NCI-H2227 (cell line): Measurements from ENCODE around the gene POM121C.
"Not testable (repeated sequence)": the region's sequence is repeated elsewhere in the genome, so short reads cannot be mapped to it uniquely, and the experiment has no call there.

Experiments used
- DNase-seq: peaks from one replicate; lab custom pipeline; 2025; ENCODE audit not compliant: unreplicated experiment; lab: John Stamatoyannopoulos, UW

POM121C gene

DNA sequence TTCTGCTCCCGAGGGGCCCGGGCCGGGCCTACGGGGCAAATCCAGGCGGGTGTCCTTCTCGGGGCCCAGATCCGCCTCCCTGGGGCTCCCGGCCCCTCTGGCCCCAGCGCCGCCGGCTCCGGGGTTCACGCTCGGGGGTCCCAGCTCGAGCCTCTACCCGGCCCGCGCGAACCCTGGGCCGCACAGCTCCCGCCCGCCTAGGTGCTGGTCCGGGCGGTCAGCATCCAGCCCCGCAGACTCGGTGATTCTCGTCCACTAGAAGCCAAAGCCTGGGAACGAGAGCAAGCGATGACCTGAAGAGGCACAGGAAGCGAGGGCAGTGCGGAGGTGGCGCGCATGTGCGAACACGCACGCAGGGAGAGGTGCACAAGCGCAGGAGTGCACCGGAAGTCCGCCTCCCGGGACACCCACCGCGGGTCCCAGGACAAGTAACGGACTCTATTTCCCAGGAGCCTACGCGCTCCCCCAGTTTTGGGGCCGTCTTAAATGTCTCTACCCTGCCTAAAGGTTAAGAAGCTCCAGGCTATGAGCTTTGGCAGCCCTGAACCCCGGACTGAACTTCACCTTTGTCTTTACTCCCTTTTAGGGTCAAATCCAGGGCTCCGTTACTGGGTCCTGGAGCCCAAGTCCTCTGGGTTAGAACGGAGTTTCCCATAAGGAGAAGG, at the start of gene POM121C:
TSS of gene POM121C (minus strand) at position 321 of the 665 bp plus-strand sequence. CDS start 44,803 bp downstream, outside the sequence.
- peak; percentile 91 for DNase-seq

DNA sequence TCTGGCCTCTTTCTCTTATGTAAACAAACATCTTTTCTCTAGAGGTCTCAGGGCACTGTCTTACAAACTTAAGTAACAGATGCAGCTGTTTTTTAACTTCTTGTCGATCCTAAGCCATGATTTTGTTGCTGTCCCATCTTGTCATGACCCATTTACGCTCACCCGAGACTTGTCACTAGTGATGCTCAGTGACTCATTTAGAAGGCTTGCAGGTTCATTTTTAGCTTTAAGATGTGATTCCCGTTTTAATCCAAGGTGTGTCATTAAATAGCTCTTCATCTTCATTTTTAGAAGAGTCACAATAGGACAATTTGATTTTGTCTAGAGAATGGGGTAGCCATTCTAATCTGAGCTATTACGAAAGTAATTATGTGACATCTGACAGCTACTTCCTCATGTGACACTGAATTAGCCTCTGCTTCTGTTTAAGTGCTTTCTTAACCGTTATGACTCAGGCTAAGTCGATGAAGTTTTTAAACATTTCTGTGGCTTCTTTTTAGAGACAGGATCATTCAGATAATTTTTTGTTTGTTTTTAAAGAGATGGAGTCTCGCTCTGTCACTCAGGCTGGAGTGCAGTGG, 48.7 kb upstream of the POM121C start:
- no peak for DNase-seq

DNA sequence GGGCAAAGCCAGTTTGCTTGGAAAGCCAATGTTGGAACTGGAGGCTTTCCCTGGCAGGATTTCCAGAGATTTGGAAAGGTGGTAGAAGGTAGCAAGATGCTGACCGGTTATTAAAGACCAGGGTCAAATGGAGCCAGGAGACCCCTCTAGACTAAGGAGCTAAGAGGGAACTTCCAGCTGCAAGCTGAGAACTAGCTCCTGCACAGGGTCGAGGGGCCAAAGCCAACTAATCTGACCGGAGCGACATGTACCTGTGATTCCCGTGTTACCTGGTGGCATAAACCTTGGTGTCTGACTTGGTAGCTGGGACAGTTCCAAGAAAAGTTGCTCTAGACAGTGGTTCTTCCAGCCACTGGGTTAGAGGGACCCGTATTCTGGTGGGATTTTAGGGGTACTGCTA, 47.8 kb upstream of the POM121C start:
- DNase-seq: no peak

GRCh38 chr7:75532639-75533038, 46.5 kb upstream of the POM121C start:
- DNase-seq: no peak

DNA sequence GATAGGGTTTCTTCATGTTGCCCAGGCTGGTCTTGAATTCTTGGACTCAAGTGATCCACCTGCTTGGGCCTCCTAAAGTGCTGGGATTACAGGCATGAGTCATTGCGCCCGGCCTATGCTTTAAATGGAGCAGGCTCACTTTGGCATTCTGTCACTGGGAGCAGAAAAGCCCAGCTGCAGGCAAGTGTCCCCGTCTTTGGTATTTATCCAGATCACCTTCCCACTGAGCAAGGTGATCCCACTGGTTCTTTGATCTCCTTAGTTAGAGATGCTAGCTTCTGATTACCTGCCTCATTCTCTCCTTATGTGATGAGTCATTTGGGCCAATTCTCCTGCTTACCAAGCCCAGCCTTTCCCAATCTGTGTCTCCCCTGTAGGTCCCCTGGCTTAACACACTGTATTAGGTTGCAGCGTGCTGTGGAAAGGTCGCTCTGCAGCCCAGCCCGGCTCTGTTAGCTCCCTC, 45.3 kb upstream of the POM121C start:
- DNase-seq: no peak

GRCh38 chr7:75527224-75527722, 41.2 kb upstream of the POM121C start:
- DNase-seq: not testable (repeated sequence)

GRCh38 chr7:75521727-75522126, 35.6 kb upstream of the POM121C start:
- DNase-seq: not testable (repeated sequence)

DNA sequence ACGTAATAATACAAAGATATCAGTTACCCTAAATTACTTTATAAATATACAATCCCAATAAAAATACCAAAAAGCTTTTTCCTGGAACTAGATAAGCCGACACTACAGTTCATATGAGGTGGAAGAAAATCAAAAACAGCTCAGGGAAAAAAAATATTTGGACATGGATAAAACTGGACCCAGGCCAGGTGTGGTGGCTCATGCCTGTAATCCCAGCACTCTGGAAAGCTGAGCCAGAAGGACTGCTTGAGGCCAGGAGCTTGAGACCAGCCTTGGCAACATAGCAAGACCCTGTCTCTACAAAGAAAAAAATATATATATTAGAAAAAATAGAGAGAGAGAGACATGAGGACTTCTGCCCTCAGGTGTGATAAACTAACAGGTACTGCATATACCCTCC, 32.7 kb upstream of the POM121C start:
- not testable (repeated sequence) for DNase-seq

- DNase-seq: not testable (repeated sequence)
Measured at GRCh38 chr7:75509033-75509432, 22.9 kb upstream of the POM121C start.

- not testable (repeated sequence) for DNase-seq
Measured at GRCh38 chr7:75492020-75492419, 5.9 kb upstream of the POM121C start, which contains the start of gene SPDYE5. Gene SPDYE5, plus strand, starts transcription at chr7:75492320. Its CDS starts 1,728 bp downstream, at chr7:75494048.

DNA sequence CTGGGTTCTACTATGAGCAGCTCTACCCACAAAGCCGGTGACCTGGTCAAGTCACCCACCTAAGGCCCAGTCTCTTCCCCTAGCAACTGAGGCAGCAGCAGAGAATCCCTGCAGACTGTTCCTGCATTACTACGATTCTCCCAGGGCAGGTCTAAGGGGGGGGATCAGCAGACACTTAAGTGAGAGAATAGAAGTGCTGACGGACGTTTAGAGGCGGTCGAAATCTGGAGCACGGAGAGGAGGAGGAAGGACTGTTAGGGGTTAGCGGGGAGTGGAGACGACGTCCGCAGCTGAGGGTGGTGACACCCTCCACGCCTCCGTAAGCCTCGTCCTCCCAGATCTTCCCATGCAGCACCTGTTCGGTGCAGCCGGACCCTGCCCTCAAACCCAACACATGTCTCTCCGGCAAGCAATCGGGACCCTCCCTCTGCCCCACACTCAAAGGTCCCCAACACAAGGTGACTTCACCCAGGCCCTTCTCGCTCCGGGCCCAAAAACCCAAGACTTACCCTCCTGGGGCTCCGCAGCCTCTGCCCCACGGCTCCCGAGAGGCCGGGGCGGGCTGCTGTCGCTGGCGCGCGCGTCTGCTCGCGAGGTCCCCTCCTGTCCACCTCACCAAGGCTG, 632 bp downstream of the POM121C start:
- DNase-seq: not testable (repeated sequence)

GRCh38 chr7:75480313-75480712, 5.8 kb downstream of the POM121C start:
- DNase-seq: not testable (repeated sequence)

DNA sequence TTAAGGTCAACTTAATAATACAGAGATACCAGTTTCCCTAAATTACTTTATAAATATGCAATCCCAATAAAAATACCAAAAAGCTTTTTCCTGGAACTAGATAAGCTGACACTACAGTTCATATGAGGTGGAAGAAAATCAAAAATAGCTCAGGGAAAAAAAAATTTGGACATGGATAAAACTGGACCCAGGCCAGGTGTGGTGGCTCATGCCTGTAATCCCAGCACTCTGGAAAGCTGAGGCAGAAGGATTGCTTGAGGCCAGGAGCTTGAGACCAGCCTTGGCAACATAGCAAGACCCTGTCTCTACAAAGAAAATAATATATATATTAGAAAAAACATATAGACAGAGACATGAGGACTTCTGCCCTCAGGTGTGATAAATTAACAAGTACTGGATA, 8.6 kb downstream of the POM121C start:
- not testable (repeated sequence) for DNase-seq

GRCh38 chr7:75470166-75470565, 15.9 kb downstream of the POM121C start:
- not testable (repeated sequence) for DNase-seq

DNA sequence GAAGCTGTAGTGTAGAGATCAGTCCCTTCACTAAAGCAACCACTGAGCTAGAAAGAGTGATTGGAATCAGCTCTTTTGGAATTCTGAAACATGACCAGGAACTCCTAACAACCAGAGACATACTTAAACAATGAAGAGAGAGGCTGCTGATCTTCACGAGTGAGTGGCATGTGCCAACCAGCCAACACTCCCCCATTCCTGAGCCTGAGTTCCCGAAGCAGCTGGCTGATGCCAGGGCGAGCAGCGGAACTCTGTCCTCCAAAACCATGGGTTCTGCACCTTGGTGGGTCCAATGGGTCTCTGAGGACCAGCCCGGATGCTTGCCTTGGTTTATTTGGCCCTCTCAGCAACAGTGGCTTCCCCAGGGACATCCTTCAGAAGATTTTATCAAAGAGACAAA, 25.6 kb downstream of the POM121C start:
- not testable (repeated sequence) for DNase-seq

- DNase-seq: not testable (repeated sequence)
Measured at GRCh38 chr7:75458034-75458433, 28.1 kb downstream of the POM121C start.

DNA sequence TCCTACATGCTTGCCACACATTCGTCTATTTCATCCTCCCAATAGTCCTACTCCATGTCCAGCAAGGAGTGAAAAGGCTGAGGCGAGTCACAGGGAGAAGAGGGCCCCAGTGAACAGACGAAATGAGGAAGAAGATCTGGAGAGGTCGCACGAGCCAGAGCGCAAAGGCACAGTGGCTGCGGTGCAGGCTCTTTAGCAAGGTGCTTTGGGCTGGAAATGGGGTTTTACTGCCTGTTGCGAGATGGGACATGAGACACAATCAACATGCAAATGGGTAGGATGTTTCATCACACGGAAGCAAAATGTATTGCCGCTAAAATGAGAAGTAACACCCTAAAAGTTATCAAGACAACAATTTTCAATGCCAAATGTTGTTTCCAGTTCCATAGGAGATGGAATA, 29.7 kb downstream of the POM121C start:
- DNase-seq: not testable (repeated sequence)

GRCh38 chr7:75452494-75452955, 33.6 kb downstream of the POM121C start:
- DNase-seq: not testable (repeated sequence)

GRCh38 chr7:75449946-75450345, 36.2 kb downstream of the POM121C start:
- not testable (repeated sequence) for DNase-seq

DNA sequence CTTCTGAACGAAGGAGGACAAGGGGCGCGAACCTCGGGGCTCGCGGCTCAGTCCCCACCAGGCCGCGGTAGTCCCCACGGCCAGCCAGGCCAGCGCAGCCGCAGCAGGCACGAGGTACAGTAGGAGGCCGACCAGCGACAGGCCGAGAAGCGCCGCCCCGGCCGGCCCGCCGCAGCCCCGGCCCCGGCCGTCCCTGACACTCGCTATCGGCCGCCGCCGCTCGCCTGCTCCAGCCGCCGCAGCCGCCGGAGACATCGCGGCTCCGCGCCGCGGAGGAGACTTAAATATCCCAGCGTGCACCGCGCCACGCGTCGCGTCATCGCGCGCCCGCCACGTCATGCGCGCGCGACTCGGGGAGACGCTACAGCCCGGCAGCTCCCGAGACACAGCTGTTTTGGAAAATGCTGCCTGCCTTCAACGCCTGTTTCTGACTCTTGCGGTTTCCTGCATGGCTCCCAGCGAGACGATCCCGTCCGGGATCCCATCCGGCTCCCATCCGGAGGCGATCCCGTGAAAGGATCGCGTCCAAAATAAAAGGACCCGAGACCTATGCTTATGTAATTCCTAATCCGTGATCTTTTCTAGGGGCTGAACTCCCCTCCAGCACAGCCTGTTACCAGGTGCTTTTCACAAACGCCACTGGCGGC, 43.5 kb downstream of the POM121C start:
- DNase-seq: peak; percentile 15

DNA sequence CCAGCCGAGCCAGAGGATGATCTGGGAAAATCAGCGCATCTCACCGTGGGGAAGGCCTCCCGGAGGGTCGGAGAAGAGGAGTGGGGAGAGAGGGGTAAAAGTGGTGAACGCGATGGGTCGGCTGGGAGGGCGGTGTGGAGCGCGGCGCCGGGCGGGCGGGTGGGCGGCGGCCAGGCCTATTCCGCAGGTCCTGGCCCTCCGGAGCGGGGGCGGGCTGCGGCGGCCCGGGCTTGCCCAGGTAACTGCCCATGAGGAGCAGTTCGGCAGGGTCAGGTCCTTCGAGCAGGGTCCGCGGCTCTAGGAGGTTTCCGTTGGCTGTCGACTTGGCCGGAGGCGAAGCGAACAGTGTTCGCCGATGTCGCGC, 44.0 kb downstream of the POM121C start:
- not testable (repeated sequence) for DNase-seq
